ENCODE measurements around the gene CABLES2. TPM values are rescaled to one million over a fixed set of nuclear protein-coding genes. Genes with fewer than 3 reads are reported as not detected.

The CABLES2 gene
- total RNA-seq, 1 donor from 2014 or later, result 4.1 TPM

DNA sequence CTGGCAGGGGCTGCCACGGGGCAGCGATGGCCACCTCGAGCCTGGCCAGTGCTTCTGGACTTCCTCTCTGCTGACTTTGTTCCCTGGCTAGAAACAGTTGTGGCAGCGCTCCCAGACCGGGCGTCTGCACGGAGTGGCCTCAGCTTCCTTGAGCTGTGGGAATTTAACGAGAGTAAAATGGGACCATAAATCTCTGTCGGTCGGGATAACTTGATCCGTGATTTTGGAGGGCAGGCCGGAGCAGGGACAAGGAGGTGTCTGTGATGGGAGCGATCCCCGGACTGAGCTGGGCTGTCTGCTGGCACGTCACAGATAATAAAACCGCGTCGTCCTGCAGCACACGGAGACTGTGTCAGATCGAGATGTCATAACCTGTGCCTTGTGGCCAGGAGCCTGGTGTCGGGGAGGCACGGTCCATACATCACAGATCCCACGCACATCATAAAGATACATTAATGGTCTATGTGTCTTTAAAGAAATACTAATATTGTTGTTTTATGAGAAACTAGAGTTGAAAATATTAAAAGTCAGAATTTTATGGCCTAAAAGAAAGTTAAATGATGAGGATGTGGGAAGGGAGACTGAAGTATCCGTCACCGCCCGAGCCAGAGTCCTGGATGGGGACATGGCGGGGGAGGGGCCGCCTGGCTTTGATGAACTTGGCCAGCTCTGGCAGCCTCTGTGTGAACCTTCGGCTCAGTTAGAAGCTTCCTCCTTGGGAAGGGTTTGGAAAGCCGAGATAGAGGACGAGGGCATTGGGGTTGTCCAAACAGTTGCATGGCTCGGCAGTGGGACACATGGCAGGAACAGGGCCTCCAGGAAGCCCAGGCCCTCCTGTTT is 26.8 kb upstream of the CABLES2 start:
- H3K4me3 ChIP-seq, result no peak overlapping the region
- intact Hi-C loops (cut with DNase I), result no loop called here
- DNase-seq (no peak), ATAC-seq (no peak)
- no peaks in the 10 kb centered on the region for H3K27me3 ChIP-seq
- no peak for TF ChIP-seq CTCF (IDR thresholded peaks at IDR 0.05)
- H3K27ac ChIP-seq, result no peak overlapping the region
- H3K4me1 ChIP-seq, result no peaks in the 10 kb centered on the region
- no peaks in the 10 kb centered on the region for H3K36me3 ChIP-seq
- no peaks in the 10 kb centered on the region for H3K9me3 ChIP-seq

DNA sequence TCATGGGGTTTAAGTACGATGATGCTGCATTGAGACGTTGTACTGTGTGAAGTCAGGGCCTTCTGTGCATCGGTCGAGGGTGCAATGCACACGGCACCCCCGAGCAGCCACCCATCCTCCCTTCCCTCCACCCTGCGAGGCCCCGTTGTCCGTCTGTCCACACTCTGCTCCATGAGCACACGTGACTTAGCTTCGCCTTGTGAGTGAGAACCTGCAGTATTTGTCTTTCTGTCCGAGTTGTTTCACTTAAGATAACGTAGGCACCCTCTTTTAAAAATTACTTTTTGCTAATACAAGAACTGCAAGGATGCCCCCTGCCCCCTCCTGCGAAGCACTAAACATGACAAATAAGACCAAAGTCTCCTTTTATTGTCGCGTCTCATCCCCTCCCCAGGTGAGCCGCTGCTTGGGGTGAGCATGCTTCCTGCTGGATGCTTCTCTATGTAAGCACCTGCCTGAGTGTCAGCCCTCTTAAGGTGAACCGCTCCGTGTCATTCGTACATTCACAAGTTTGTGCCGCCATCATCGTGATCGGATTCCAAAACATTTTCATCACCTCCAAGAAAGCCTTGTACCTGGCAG is 23.9 kb upstream of the CABLES2 start:
- Histone ChIP-seq H3K9me3 (no peaks in the 10 kb centered on the region), H3K27me3 (no peaks in the 10 kb centered on the region), H3K27ac (no peak overlapping the region), H3K36me3 (no peaks in the 10 kb centered on the region), H3K4me1 (no peaks in the 10 kb centered on the region), H3K4me3 (no peak overlapping the region)
- TF ChIP-seq CTCF (IDR thresholded peaks at IDR 0.05), result no peak
- ATAC-seq, result no peak
- intact Hi-C loops (cut with DNase I), result no loop called here
- no peak for DNase-seq

DNA sequence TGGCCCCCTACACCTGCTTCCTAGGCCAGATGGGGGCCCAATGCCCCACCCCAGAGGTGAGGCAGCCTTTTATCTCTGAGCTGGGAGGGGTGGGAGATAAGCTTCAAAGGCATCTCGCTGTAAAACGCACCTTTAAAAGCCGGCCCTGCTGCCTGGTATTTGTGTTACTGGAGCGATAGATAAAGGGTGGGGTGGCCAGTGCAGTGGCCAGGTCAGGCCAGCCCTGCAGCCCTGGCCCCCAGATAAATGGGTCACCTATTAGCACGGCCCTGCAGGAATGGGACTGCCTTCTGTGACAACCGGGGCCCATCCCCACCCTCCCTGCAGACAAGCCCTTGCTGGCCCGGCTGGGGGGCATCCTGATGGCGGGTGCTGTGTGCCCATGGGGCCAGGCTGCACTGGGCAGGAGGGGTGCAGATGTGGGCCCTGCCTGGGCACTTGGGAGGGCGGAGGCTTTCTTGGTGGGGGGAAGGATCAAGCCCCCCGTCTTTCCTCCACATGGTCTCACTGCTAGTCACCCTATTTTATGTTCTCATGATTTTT is 23.3 kb upstream of the CABLES2 start:
- no peak for DNase-seq
- TF ChIP-seq CTCF (IDR thresholded peaks at IDR 0.05), result no peak

GRCh38 chr20:62429455-62430310 is 22.6 kb upstream of the CABLES2 start:
- H3K4me3 ChIP-seq, result no peak overlapping the region
- DNase-seq (no peak), ATAC-seq (no peak)
- no peaks in the 10 kb centered on the region for H3K36me3 ChIP-seq
- intact Hi-C loops (cut with DNase I), result no loop called here
- no peaks in the 10 kb centered on the region for H3K4me1 ChIP-seq
- H3K27me3 ChIP-seq, result no peaks in the 10 kb centered on the region
- TF ChIP-seq CTCF (IDR thresholded peaks at IDR 0.05), result no peak
- H3K9me3 ChIP-seq, result no peaks in the 10 kb centered on the region
- no peak overlapping the region for H3K27ac ChIP-seq

More for the DNA sequence above, 23.3 kb upstream of the CABLES2 start:
- intact Hi-C loops (cut with DNase I), result no loop called here
- Histone ChIP-seq H3K27me3 (no peaks in the 10 kb centered on the region), H3K27ac (no peak overlapping the region), H3K4me1 (no peaks in the 10 kb centered on the region), H3K36me3 (no peaks in the 10 kb centered on the region), H3K4me3 (no peak overlapping the region), H3K9me3 (no peaks in the 10 kb centered on the region)
- ATAC-seq, result no peak

- DNase-seq, result no peak
- Histone ChIP-seq H3K27ac (no peak overlapping the region), H3K4me1 (no peaks in the 10 kb centered on the region)
Measured at GRCh38 chr20:62428396-62429295, 21.6 kb upstream of the CABLES2 start.

More at GRCh38 chr20:62428396-62429295, 21.6 kb upstream of the CABLES2 start:
- Histone ChIP-seq H3K27me3 (no peaks in the 10 kb centered on the region), H3K9me3 (no peaks in the 10 kb centered on the region), H3K4me3 (no peak overlapping the region), H3K36me3 (no peaks in the 10 kb centered on the region)
- intact Hi-C loops (cut with DNase I), result no loop called here
- no peak for ATAC-seq
- TF ChIP-seq CTCF (IDR thresholded peaks at IDR 0.05), result no peak
